ENCODE measurements around the gene CTNNA3. TPM values are rescaled to one million over a fixed set of nuclear protein-coding genes. Genes with fewer than 3 reads are reported as not detected.

The CTNNA3 gene
- total RNA-seq, 4 donors from 2014 or later, result 0.47 to 3.3 (median 0.80) TPM; not detected in 1

DNA sequence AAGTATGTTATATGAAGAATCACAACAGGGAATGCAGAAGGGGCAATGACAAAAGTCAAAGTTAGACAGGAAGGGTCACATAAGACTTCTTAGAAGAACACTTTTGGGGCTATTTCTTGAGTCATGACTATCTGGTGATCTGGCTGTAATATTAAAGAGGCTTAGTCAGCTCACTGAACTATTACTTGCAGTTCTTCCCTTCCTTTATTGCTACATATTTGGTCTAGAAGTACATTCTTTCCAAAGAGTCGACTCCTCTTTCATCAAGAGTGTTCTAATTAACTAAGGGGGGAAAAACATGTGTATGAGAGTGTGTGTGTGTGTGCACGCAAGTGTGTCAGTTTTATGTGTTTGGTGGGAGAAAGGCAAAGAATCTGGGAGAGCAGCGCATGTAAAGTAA is 1017.5 kb downstream of the CTNNA3 start:
- H3K4me1 ChIP-seq, result no peaks in the 10 kb centered on the region
- TF ChIP-seq, protein P1, sequence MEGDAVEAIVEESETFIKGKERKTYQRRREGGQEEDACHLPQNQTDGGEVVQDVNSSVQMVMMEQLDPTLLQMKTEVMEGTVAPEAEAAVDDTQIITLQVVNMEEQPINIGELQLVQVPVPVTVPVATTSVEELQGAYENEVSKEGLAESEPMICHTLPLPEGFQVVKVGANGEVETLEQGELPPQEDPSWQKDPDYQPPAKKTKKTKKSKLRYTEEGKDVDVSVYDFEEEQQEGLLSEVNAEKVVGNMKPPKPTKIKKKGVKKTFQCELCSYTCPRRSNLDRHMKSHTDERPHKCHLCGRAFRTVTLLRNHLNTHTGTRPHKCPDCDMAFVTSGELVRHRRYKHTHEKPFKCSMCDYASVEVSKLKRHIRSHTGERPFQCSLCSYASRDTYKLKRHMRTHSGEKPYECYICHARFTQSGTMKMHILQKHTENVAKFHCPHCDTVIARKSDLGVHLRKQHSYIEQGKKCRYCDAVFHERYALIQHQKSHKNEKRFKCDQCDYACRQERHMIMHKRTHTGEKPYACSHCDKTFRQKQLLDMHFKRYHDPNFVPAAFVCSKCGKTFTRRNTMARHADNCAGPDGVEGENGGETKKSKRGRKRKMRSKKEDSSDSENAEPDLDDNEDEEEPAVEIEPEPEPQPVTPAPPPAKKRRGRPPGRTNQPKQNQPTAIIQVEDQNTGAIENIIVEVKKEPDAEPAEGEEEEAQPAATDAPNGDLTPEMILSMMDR (IDR thresholded peaks at IDR 0.05), result no peak
- no peak for TF ChIP-seq POLR2A (IDR thresholded peaks at IDR 0.05)

DNA sequence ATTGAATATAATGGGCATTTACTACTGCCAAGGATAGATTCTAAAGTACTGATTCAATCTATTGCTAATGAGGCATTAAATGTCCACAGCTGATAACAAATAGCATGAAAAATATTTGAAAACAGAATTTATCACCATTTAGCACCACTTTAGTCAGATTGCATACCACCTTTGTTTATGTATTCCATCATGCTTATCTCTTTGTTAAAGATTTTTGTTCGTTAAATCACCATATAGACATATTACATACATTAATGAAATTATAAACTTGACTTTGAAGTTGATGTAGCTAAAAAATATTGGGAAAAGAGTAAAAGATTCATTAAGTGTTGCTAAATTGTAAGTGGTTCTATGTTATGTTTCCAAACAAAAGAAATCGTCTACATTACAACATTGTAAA is 1022.9 kb downstream of the CTNNA3 start:
- Histone ChIP-seq H3K27ac (no peak overlapping the region), H3K4me1 (no peaks in the 10 kb centered on the region), H3K4me3 (no peak overlapping the region), H3K9me3 (no peaks in the 10 kb centered on the region), H3K36me3 (no peaks in the 10 kb centered on the region), H3K27me3 (no peaks in the 10 kb centered on the region)
- DNase-seq, result no peak
- TF ChIP-seq POLR2A (IDR thresholded peaks at IDR 0.05), result no peak
- TF ChIP-seq, protein P1 (IDR thresholded peaks at IDR 0.05), result no peak

More for the DNA sequence above, 1017.5 kb downstream of the CTNNA3 start:
- H3K4me3 ChIP-seq, result no peak overlapping the region
- DNase-seq, result no peak
- no peaks in the 10 kb centered on the region for H3K27me3 ChIP-seq
- H3K36me3 ChIP-seq, result no peaks in the 10 kb centered on the region
- no peaks in the 10 kb centered on the region for H3K9me3 ChIP-seq
- no peak overlapping the region for H3K27ac ChIP-seq

- H3K27ac ChIP-seq, result no peak overlapping the region
- TF ChIP-seq, protein P1 (IDR thresholded peaks at IDR 0.05), result no peak
- TF ChIP-seq POLR2A (IDR thresholded peaks at IDR 0.05), result no peak
- no peaks in the 10 kb centered on the region for H3K36me3 ChIP-seq
- H3K27me3 ChIP-seq, result no peaks in the 10 kb centered on the region
- no peaks in the 10 kb centered on the region for H3K4me1 ChIP-seq
- H3K9me3 ChIP-seq, result no peaks in the 10 kb centered on the region
- no peak for DNase-seq
- no peak overlapping the region for H3K4me3 ChIP-seq
Observed at GRCh38 chr10:66671562-66671961, 1024.4 kb downstream of the CTNNA3 start.

DNA sequence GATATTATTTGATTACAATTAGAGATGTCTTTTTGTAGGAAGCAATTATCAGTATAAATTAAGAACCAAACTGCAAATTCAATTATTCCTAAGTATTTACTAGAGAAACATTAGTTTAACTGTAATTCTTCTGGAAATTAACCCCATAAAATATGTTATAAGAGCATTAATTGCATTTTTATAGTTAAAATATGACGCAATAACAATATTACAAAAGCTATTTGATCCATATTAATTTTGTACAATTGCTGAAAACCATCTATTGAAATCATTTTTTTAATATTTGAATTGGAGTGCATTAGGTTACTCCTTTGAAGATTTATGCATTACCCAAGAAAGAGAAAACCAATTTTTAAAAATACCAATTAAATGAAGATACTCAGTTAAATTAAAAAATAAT is 1024.9 kb downstream of the CTNNA3 start:
- no peak for TF ChIP-seq POLR2A (IDR thresholded peaks at IDR 0.05)
- TF ChIP-seq, protein P1 (IDR thresholded peaks at IDR 0.05), result no peak
- Histone ChIP-seq H3K4me3 (no peak overlapping the region), H3K36me3 (no peaks in the 10 kb centered on the region), H3K27me3 (no peaks in the 10 kb centered on the region), H3K9me3 (no peaks in the 10 kb centered on the region), H3K4me1 (no peaks in the 10 kb centered on the region), H3K27ac (no peak overlapping the region)
- no peak for DNase-seq

- Histone ChIP-seq H3K4me3 (no peak overlapping the region), H3K36me3 (no peaks in the 10 kb centered on the region), H3K9me3 (peaks cover 0 to 2% (median 0%) of the 10 kb centered on the region in 4 donors), H3K4me1 (no peaks in the 10 kb centered on the region), H3K27me3 (no peaks in the 10 kb centered on the region), H3K27ac (no peak overlapping the region)
- no peak for DNase-seq
- TF ChIP-seq, protein P1 (IDR thresholded peaks at IDR 0.05), result no peak
- no peak for TF ChIP-seq POLR2A (IDR thresholded peaks at IDR 0.05)
Observed at GRCh38 chr10:66656499-66656898, 1039.5 kb downstream of the CTNNA3 start.

- Histone ChIP-seq H3K27ac (no peak overlapping the region), H3K27me3 (no peaks in the 10 kb centered on the region), H3K36me3 (no peaks in the 10 kb centered on the region), H3K9me3 (peaks cover 0 to 2% (median 0%) of the 10 kb centered on the region in 4 donors), H3K4me3 (no peak overlapping the region), H3K4me1 (no peaks in the 10 kb centered on the region)
- no peak for DNase-seq
- TF ChIP-seq POLR2A (IDR thresholded peaks at IDR 0.05), result no peak
- TF ChIP-seq, protein P1 (IDR thresholded peaks at IDR 0.05), result no peak
Observed at GRCh38 chr10:66654861-66655260, 1041.1 kb downstream of the CTNNA3 start.
